GM23338 (cell line): ENCODE measurements around the gene DDC. TPM values are rescaled to one million over a fixed set of nuclear protein-coding genes. Genes with fewer than 3 reads are reported as not detected.

Source experiments
- ATAC-seq: fragments of 200-7000 bp; cut with Tn5 transposase; 3 replicates; pipeline ENCODE4 v1.9.1; 2020
- DNase-seq: peaks from one replicate; pipeline ENCODE4 v3.0.0-alpha.2; 2015; ENCODE audit warnings: low spot score
- H2AFZ ChIP-seq: fragments of 200-600 bp; sonication (generic); 2 replicates; pipeline ENCODE4 v1.8.0; 2016; ENCODE audit warnings: antibody characterized with exemption, mild to moderate bottlenecking, moderate library complexity
- H3F3A ChIP-seq: fragments of 200-600 bp; sonication (generic); replicated peaks from 2 replicates; pipeline ENCODE4 v1.8.0; 2017; ENCODE audit warnings: antibody characterized with exemption, mixed run types, low read depth
- H3K27ac ChIP-seq: fragments of 200-600 bp; sonication (generic); 2 replicates; pipeline ENCODE4 v1.6.1; 2016; ENCODE audit warnings: low read depth
- H3K27me3 ChIP-seq: fragments of 200-600 bp; sonication (generic); 2 replicates; pipeline ENCODE4 v1.8.0; 2016; ENCODE audit warnings: mild to moderate bottlenecking, mixed run types, moderate library complexity; ENCODE audit not compliant: insufficient read depth
- H3K36me3 ChIP-seq: fragments of 200-600 bp; sonication (generic); 2 replicates; pipeline ENCODE4 v1.8.0; 2016; ENCODE audit warnings: mild to moderate bottlenecking; ENCODE audit not compliant: insufficient read depth
- H3K4me1 ChIP-seq: fragments of 200-600 bp; sonication (generic); 2 replicates; pipeline ENCODE4 v1.8.0; 2016; ENCODE audit warnings: mild to moderate bottlenecking, moderate library complexity; ENCODE audit not compliant: insufficient read depth
- H3K4me2 ChIP-seq: fragments of 200-600 bp; sonication (generic); 2 replicates; pipeline ENCODE4 v1.7.1; 2017; ENCODE audit warnings: mixed run types
- H3K4me3 ChIP-seq: fragments of 200-600 bp; sonication (generic); 2 replicates; pipeline ENCODE4 v1.6.1; 2016; ENCODE audit warnings: mixed run types
- H3K79me2 ChIP-seq: fragments of 200-600 bp; sonication (generic); replicated peaks from 2 replicates; pipeline ENCODE4 v1.8.0; 2017; ENCODE audit warnings: mild to moderate bottlenecking; ENCODE audit not compliant: insufficient read depth
- H3K9me2 ChIP-seq: fragments of 200-600 bp; sonication (generic); 2 replicates; pipeline ENCODE4 v1.8.0; 2017; ENCODE audit not compliant: insufficient read depth
- H4K20me1 ChIP-seq: fragments of 200-600 bp; sonication (generic); replicated peaks from 2 replicates; pipeline ENCODE4 v1.8.0; 2017; ENCODE audit warnings: mild to moderate bottlenecking; ENCODE audit not compliant: insufficient read depth
- H3K27ac Mint-ChIP-seq: 2 replicates; pipeline ENCODE4 v1.8.0; 2020; ENCODE audit warnings: inconsistent platforms, mild to moderate bottlenecking, moderate library complexity, mixed read lengths
- H3K27me3 Mint-ChIP-seq: 3 replicates; pipeline ENCODE4 v1.8.0; 2022; ENCODE audit warnings: low read depth, mild to moderate bottlenecking, moderate library complexity, mixed read lengths, inconsistent platforms; ENCODE audit not compliant: insufficient read depth, poor library complexity
- H3K36me3 Mint-ChIP-seq: 3 replicates; pipeline ENCODE4 v1.8.0; 2021; ENCODE audit warnings: low read depth, mild to moderate bottlenecking, inconsistent platforms, moderate library complexity, mixed read lengths
- H3K4me1 Mint-ChIP-seq: 3 replicates; pipeline ENCODE4 v1.8.0; 2020; ENCODE audit warnings: mild to moderate bottlenecking, inconsistent platforms, mixed read lengths
- H3K4me3 Mint-ChIP-seq: 3 replicates; pipeline ENCODE4 v1.8.0; 2021; ENCODE audit warnings: moderate library complexity, mild to moderate bottlenecking, inconsistent platforms, mixed read lengths
- H3K9me3 Mint-ChIP-seq: 3 replicates; pipeline ENCODE4 v1.8.0; 2020; ENCODE audit warnings: moderate library complexity, mild to moderate bottlenecking, inconsistent platforms, mixed read lengths
- CREB1 ChIP-seq: fragments of 250-450 bp; sonication (Bioruptor Pico); IDR thresholded peaks from 2 replicates; pipeline ENCODE4 v1.5.0; 2020; ENCODE audit warnings: low read depth, mild to moderate bottlenecking, moderate library complexity
- CTCF ChIP-seq, 2 experiments: fragments of 200-600 bp in 1 of 2; sonication (generic) in 1 of 2; conservative IDR thresholded peaks; 2 replicates each; pipeline versions ENCODE4 v1.5.1 to v1.6.1; 2016 to 2017; ENCODE audit warnings: antibody characterized with exemption in 2 of 2, low read depth in 2 of 2, mild to moderate bottlenecking in 2 of 2, moderate library complexity in 1 of 2
- ETS1 ChIP-seq: IDR thresholded peaks from 2 replicates; pipeline ENCODE4 v1.6.1; 2016; ENCODE audit warnings: antibody characterized with exemption
- EZH2 ChIP-seq: fragments of 200-600 bp; sonication (generic); IDR thresholded peaks from one replicate; pipeline ENCODE4 v1.8.0; 2017; ENCODE audit warnings: antibody characterized with exemption, mild to moderate bottlenecking, low read depth; ENCODE audit not compliant: unreplicated experiment
- EZH2phosphoT487 ChIP-seq: fragments of 200-600 bp; sonication (generic); IDR thresholded peaks from one replicate; pipeline ENCODE4 v1.8.1; 2018; ENCODE audit warnings: antibody characterized with exemption; ENCODE audit not compliant: unreplicated experiment
- JUNB ChIP-seq: IDR thresholded peaks from one replicate; pipeline ENCODE4 v1.6.1; 2016; ENCODE audit warnings: antibody characterized with exemption; ENCODE audit not compliant: unreplicated experiment
- NANOG ChIP-seq: IDR thresholded peaks from 2 replicates; pipeline ENCODE4 v1.6.1; 2016; ENCODE audit warnings: antibody characterized with exemption, borderline replicate concordance
- POLR2AphosphoS5 ChIP-seq: IDR thresholded peaks from 2 replicates; pipeline ENCODE4 v1.6.1; 2016; ENCODE audit warnings: antibody characterized with exemption, low read depth
- REST ChIP-seq: IDR thresholded peaks from one replicate; pipeline ENCODE4 v1.6.1; 2018; ENCODE audit warnings: antibody characterized with exemption; ENCODE audit not compliant: unreplicated experiment
- STAT1 ChIP-seq: IDR thresholded peaks from one replicate; pipeline ENCODE4 v1.6.1; 2016; ENCODE audit warnings: antibody characterized with exemption; ENCODE audit not compliant: unreplicated experiment
- ZNF114 ChIP-seq: fragments of 250-450 bp; sonication (Bioruptor Pico); IDR thresholded peaks from 2 replicates; pipeline ENCODE4 v1.5.0; 2020; ENCODE audit warnings: mild to moderate bottlenecking, moderate library complexity
- ZNF331 ChIP-seq: fragments of 250-450 bp; sonication (Bioruptor Pico); IDR thresholded peaks from 2 replicates; pipeline ENCODE4 v1.5.0; 2020; ENCODE audit warnings: low read depth, mild to moderate bottlenecking, moderate library complexity
- ZNF462 ChIP-seq: fragments of 250-450 bp; sonication (Bioruptor Pico); IDR thresholded peaks from 2 replicates; pipeline ENCODE4 v1.5.0; 2020; ENCODE audit warnings: mild to moderate bottlenecking, moderate library complexity
- polyA plus RNA-seq: library from polyadenylated mRNA; unstranded; fragments of >200 nt; fragmentation: Nextera tagmentation; extraction: Ambion mirVana; gene quantifications from 2 replicates; pipeline ENCODE4 v1.2.1, GENCODE V29; 2016
- total RNA-seq: library from RNA; depleted of rRNA; stranded (reverse); fragments of >200 nt; shearing (Covaris generic); gene quantifications from 2 replicates; pipeline ENCODE4 v1.2.3, GENCODE V29; 2014

DDC gene
- total and polyA plus RNA-seq, 2 experiments from 2014 or later = not detected

GRCh38 chr7:50472427-50472826, 92.8 kb downstream of the DDC start:
- H3K4me3 Mint-ChIP-seq = no peak overlapping the region
- no peak overlapping the region for H3K27ac Mint-ChIP-seq
- no peak overlapping the region for H3K4me2 ChIP-seq

More at GRCh38 chr7:50472427-50472826, 92.8 kb downstream of the DDC start:
- Mint-ChIP-seq H3K4me1 (peaks cover 12% of the 10 kb centered on the region), H3K36me3 (no peaks in the 10 kb centered on the region), H3K27me3 (peaks cover 12% of the 10 kb centered on the region), H3K9me3 (no peaks in the 10 kb centered on the region; the same call in 2 of the 3 replicates)
- no peaks in the 10 kb centered on the region for H4K20me1 ChIP-seq
- H3K79me2 ChIP-seq = no peaks in the 10 kb centered on the region
- H3K36me3 ChIP-seq = no peaks in the 10 kb centered on the region
- H3K4me1 ChIP-seq = no peaks in the 10 kb centered on the region
- H2AFZ ChIP-seq = no peak overlapping the region
- peaks cover 4% of the 10 kb centered on the region; the same call in 1 of the 2 replicates for H3K27me3 ChIP-seq
- H3K27ac ChIP-seq = no peak overlapping the region
- H3F3A ChIP-seq = no peaks in the 10 kb centered on the region
- no peaks in the 10 kb centered on the region for H3K9me2 ChIP-seq
- TF ChIP-seq ZNF114 (no peak), REST (no peak), CTCF (conservative IDR thresholded peaks at IDR 0.05; ENCODE audit: low read depth in 2 of 2) (no peak), NANOG (no peak), STAT1 (no peak), JUNB (no peak), EZH2 (no peak), CREB1 (no peak), ZNF462 (CRISPR knock-in tag) (no peak), ETS1 (no peak), POLR2AphosphoS5 (no peak), EZH2phosphoT487 (no peak), ZNF331 (no peak)
- ATAC-seq (no peak), DNase-seq (no peak)
- no peak overlapping the region for H3K4me3 ChIP-seq
